ENCODE measurements around the gene KCNC1.

DNA sequence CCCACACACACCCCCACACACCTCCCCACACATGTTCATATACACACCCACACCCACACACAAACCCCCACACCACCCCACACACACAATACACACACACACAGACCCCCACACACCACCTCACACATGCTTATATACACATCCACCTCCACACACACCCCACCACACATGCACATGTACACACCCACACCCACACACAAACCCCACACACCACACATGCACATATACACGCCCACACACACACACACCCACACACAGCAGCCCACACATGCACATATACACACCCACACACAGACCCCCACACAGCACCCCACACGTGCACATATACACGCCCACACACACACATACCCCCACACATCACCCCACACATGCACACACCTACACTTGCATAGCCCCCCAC is 29.1 kb downstream of the KCNC1 start:
- TF ChIP-seq, protein P1, sequence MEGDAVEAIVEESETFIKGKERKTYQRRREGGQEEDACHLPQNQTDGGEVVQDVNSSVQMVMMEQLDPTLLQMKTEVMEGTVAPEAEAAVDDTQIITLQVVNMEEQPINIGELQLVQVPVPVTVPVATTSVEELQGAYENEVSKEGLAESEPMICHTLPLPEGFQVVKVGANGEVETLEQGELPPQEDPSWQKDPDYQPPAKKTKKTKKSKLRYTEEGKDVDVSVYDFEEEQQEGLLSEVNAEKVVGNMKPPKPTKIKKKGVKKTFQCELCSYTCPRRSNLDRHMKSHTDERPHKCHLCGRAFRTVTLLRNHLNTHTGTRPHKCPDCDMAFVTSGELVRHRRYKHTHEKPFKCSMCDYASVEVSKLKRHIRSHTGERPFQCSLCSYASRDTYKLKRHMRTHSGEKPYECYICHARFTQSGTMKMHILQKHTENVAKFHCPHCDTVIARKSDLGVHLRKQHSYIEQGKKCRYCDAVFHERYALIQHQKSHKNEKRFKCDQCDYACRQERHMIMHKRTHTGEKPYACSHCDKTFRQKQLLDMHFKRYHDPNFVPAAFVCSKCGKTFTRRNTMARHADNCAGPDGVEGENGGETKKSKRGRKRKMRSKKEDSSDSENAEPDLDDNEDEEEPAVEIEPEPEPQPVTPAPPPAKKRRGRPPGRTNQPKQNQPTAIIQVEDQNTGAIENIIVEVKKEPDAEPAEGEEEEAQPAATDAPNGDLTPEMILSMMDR (IDR thresholded peaks at IDR 0.05) = no peak
- TF ChIP-seq POLR2AphosphoS5 (IDR thresholded peaks at IDR 0.05) = no peak
- no peak for TF ChIP-seq POLR2A (IDR thresholded peaks at IDR 0.05)

Measured in sigmoid colon (tissue), 4 donors.